Measurements from ENCODE around the gene POLR2H.

The POLR2H gene

GRCh38 chr3:184345317-184346144 is 16.0 kb upstream of the POLR2H start:
- H3K4me3 ChIP-seq (replicated peaks in 1 of 2; ENCODE audit: low read depth in 2 of 2, low read length in 2 of 2): no peak overlapping the region
- peak; percentile 60 for TF ChIP-seq CTCF (IDR thresholded peaks at IDR 0.05; ENCODE audit: low read depth, low read length)
- peak; percentile 67 to 70 for DNase-seq (ENCODE audit: low read depth in 2 of 2)

- no peak for DNase-seq (ENCODE audit: low read depth in 2 of 2)
- H3K4me3 ChIP-seq (replicated peaks in 1 of 2; ENCODE audit: low read depth in 2 of 2, low read length in 2 of 2): no peak overlapping the region
- TF ChIP-seq CTCF (IDR thresholded peaks at IDR 0.05; ENCODE audit: low read depth, low read length): no peak
These were observed 14.9 kb upstream of the POLR2H start for GRCh38 chr3:184346480-184347190.

- peak in 1 of 2 donors; percentile 63 for DNase-seq (ENCODE audit: low read depth in 2 of 2)
- TF ChIP-seq CTCF (IDR thresholded peaks at IDR 0.05; ENCODE audit: low read depth, low read length): no peak
- H3K4me3 ChIP-seq (replicated peaks in 1 of 2; ENCODE audit: low read depth in 2 of 2, low read length in 2 of 2): no peak overlapping the region
These were observed 14.0 kb upstream of the POLR2H start for GRCh38 chr3:184347321-184348056.

GRCh38 chr3:184348057-184348382 is 13.5 kb upstream of the POLR2H start:
- H3K4me3 ChIP-seq (replicated peaks in 1 of 2; ENCODE audit: low read depth in 2 of 2, low read length in 2 of 2): no peak overlapping the region
- no peak for TF ChIP-seq CTCF (IDR thresholded peaks at IDR 0.05; ENCODE audit: low read depth, low read length)
- DNase-seq (ENCODE audit: low read depth in 2 of 2): no peak

GRCh38 chr3:184349563-184350470 is 11.7 kb upstream of the POLR2H start:
- DNase-seq (ENCODE audit: low read depth in 2 of 2): no peak
- no peak overlapping the region for H3K4me3 ChIP-seq (replicated peaks in 1 of 2; ENCODE audit: low read depth in 2 of 2, low read length in 2 of 2)
- no peak for TF ChIP-seq CTCF (IDR thresholded peaks at IDR 0.05; ENCODE audit: low read depth, low read length)

- TF ChIP-seq CTCF (IDR thresholded peaks at IDR 0.05; ENCODE audit: low read depth, low read length): no peak
- no peak overlapping the region for H3K4me3 ChIP-seq (replicated peaks in 1 of 2; ENCODE audit: low read depth in 2 of 2, low read length in 2 of 2)
- DNase-seq (ENCODE audit: low read depth in 2 of 2): no peak
These were observed 10.9 kb upstream of the POLR2H start for GRCh38 chr3:184350618-184351017.
